SK-N-SH (cell line): ENCODE results near the gene AGMO.

Experiments
- CHD2 ChIP-seq: fragments of 150-350 bp; IDR thresholded peaks from 2 replicates; pipeline ENCODE4 v1.6.1; 2018; ENCODE audit warnings: low read length; ENCODE audit not compliant: partially characterized antibody
- NRF1 ChIP-seq: IDR thresholded peaks from 2 replicates; pipeline ENCODE4 v1.6.1; 2012; ENCODE audit warnings: low read depth, mild to moderate bottlenecking, low read length
- POLR2AphosphoS5 ChIP-seq: IDR thresholded peaks from 2 replicates; pipeline ENCODE4 v1.6.1; 2012; ENCODE audit warnings: low read depth, low read length
- TF ChIP-seq, protein P1 (sequence below): fragments of 150-350 bp; IDR thresholded peaks from 2 replicates; pipeline ENCODE4 v1.6.1; 2016; ENCODE audit warnings: mild to moderate bottlenecking, low read depth, low read length
- TF ChIP-seq, protein P2 (sequence below): IDR thresholded peaks from 2 replicates; pipeline ENCODE4 v1.4.0; 2012; ENCODE audit warnings: low read depth, borderline replicate concordance
- TF ChIP-seq, protein P3 (sequence below): fragments of 200-600 bp; sonication (generic); IDR thresholded peaks from 2 replicates; pipeline ENCODE4 v1.6.1; 2017; ENCODE audit warnings: antibody characterized with exemption, mild to moderate bottlenecking, moderate library complexity
- TF ChIP-seq, protein P4 (sequence below): IDR thresholded peaks from 2 replicates; pipeline ENCODE4 v1.6.1; 2012; ENCODE audit warnings: mild to moderate bottlenecking, low read depth, low read length, moderate library complexity

DNA sequence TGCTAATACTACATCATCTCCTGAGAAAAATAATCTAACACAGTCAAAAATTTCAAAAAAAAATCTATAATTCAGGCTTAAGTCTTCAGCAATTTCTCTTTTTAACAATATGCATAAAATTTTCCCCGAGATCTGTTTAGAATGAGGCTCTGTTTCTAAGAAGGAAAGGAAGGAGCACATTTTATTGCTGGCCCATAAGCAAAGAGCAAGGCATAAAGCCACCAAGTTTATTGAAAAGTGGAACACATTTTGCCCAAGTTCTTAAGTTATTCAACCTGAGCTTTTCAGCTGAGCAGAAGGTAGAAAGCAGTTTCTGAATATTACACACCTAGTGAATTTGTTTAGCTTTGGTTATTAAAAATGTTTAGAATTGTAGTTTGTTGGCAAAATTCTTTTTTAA lies 73.9 kb downstream of the AGMO start:
- TF ChIP-seq, protein P1, sequence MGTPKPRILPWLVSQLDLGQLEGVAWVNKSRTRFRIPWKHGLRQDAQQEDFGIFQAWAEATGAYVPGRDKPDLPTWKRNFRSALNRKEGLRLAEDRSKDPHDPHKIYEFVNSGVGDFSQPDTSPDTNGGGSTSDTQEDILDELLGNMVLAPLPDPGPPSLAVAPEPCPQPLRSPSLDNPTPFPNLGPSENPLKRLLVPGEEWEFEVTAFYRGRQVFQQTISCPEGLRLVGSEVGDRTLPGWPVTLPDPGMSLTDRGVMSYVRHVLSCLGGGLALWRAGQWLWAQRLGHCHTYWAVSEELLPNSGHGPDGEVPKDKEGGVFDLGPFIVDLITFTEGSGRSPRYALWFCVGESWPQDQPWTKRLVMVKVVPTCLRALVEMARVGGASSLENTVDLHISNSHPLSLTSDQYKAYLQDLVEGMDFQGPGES = no peak
- TF ChIP-seq NRF1 = no peak
- TF ChIP-seq CHD2 = no peak
- no peak for TF ChIP-seq POLR2AphosphoS5
- TF ChIP-seq, protein P2, sequence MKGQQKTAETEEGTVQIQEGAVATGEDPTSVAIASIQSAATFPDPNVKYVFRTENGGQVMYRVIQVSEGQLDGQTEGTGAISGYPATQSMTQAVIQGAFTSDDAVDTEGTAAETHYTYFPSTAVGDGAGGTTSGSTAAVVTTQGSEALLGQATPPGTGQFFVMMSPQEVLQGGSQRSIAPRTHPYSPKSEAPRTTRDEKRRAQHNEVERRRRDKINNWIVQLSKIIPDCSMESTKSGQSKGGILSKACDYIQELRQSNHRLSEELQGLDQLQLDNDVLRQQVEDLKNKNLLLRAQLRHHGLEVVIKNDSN = no peak
- TF ChIP-seq, protein P3, sequence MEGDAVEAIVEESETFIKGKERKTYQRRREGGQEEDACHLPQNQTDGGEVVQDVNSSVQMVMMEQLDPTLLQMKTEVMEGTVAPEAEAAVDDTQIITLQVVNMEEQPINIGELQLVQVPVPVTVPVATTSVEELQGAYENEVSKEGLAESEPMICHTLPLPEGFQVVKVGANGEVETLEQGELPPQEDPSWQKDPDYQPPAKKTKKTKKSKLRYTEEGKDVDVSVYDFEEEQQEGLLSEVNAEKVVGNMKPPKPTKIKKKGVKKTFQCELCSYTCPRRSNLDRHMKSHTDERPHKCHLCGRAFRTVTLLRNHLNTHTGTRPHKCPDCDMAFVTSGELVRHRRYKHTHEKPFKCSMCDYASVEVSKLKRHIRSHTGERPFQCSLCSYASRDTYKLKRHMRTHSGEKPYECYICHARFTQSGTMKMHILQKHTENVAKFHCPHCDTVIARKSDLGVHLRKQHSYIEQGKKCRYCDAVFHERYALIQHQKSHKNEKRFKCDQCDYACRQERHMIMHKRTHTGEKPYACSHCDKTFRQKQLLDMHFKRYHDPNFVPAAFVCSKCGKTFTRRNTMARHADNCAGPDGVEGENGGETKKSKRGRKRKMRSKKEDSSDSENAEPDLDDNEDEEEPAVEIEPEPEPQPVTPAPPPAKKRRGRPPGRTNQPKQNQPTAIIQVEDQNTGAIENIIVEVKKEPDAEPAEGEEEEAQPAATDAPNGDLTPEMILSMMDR = no peak
- TF ChIP-seq, protein P4, sequence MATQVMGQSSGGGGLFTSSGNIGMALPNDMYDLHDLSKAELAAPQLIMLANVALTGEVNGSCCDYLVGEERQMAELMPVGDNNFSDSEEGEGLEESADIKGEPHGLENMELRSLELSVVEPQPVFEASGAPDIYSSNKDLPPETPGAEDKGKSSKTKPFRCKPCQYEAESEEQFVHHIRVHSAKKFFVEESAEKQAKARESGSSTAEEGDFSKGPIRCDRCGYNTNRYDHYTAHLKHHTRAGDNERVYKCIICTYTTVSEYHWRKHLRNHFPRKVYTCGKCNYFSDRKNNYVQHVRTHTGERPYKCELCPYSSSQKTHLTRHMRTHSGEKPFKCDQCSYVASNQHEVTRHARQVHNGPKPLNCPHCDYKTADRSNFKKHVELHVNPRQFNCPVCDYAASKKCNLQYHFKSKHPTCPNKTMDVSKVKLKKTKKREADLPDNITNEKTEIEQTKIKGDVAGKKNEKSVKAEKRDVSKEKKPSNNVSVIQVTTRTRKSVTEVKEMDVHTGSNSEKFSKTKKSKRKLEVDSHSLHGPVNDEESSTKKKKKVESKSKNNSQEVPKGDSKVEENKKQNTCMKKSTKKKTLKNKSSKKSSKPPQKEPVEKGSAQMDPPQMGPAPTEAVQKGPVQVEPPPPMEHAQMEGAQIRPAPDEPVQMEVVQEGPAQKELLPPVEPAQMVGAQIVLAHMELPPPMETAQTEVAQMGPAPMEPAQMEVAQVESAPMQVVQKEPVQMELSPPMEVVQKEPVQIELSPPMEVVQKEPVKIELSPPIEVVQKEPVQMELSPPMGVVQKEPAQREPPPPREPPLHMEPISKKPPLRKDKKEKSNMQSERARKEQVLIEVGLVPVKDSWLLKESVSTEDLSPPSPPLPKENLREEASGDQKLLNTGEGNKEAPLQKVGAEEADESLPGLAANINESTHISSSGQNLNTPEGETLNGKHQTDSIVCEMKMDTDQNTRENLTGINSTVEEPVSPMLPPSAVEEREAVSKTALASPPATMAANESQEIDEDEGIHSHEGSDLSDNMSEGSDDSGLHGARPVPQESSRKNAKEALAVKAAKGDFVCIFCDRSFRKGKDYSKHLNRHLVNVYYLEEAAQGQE = no peak
